ENCODE data around the gene PDE4DIP.
A peak's percentile ranks its signal among the peaks of the same experiment; 100 is the strongest.
"Not testable (repeated sequence)": the region's sequence is repeated elsewhere in the genome, so short reads cannot be mapped to it uniquely, and the experiment has no call there.

PDE4DIP gene

GRCh38 chr1:148977785-148978184 lies 133.6 kb downstream of the PDE4DIP start:
- peak; percentile 5 for DNase-seq

- DNase-seq, result not testable (repeated sequence)
Measured at GRCh38 chr1:148989378-148989777, 145.2 kb downstream of the PDE4DIP start.

- not testable (repeated sequence) for DNase-seq
Measured at GRCh38 chr1:148990233-148990788, 146.1 kb downstream of the PDE4DIP start.

- DNase-seq, result not testable (repeated sequence)
Measured at GRCh38 chr1:148991818-148992217, 147.6 kb downstream of the PDE4DIP start.

GRCh38 chr1:148992364-148992763 lies 148.1 kb downstream of the PDE4DIP start:
- not testable (repeated sequence) for DNase-seq

GRCh38 chr1:148996449-148997224 lies 152.4 kb downstream of the PDE4DIP start:
- not testable (repeated sequence) for DNase-seq

- DNase-seq, result not testable (repeated sequence)
Measured at GRCh38 chr1:148997405-148997804, 153.2 kb downstream of the PDE4DIP start.

- not testable (repeated sequence) for DNase-seq
Measured at GRCh38 chr1:149002664-149003063, 158.4 kb downstream of the PDE4DIP start.

- not testable (repeated sequence) for DNase-seq
Measured at GRCh38 chr1:149008326-149008725, 164.1 kb downstream of the PDE4DIP start.

GRCh38 chr1:149008769-149009168 lies 164.5 kb downstream of the PDE4DIP start:
- DNase-seq, result not testable (repeated sequence)

- DNase-seq, result not testable (repeated sequence)
Measured at GRCh38 chr1:149009761-149010160, 165.5 kb downstream of the PDE4DIP start.

- not testable (repeated sequence) for DNase-seq
Measured at GRCh38 chr1:149012599-149012998, 168.4 kb downstream of the PDE4DIP start.

- not testable (repeated sequence) for DNase-seq
Measured at GRCh38 chr1:149013513-149013912, 169.3 kb downstream of the PDE4DIP start.

- not testable (repeated sequence) for DNase-seq
Measured at GRCh38 chr1:149015522-149015921, 171.3 kb downstream of the PDE4DIP start.

GRCh38 chr1:149016626-149017025 lies 172.4 kb downstream of the PDE4DIP start:
- not testable (repeated sequence) for DNase-seq

- DNase-seq, result not testable (repeated sequence)
Measured at GRCh38 chr1:149018577-149018976, 174.3 kb downstream of the PDE4DIP start.

GRCh38 chr1:149024327-149024726 lies 180.1 kb downstream of the PDE4DIP start:
- not testable (repeated sequence) for DNase-seq

GRCh38 chr1:149033916-149034315 lies 189.7 kb downstream of the PDE4DIP start:
- not testable (repeated sequence) for DNase-seq

- DNase-seq, result not testable (repeated sequence)
Measured at GRCh38 chr1:149043056-149043455, 198.8 kb downstream of the PDE4DIP start.

GRCh38 chr1:149064611-149065010 lies 220.4 kb downstream of the PDE4DIP start:
- DNase-seq, result not testable (repeated sequence)

GRCh38 chr1:149075505-149076127 lies 231.4 kb downstream of the PDE4DIP start:
- DNase-seq, result not testable (repeated sequence)

Measured in hematopoietic multipotent progenitor cell treated with erythropoietin and hydrocortisone succinate and interleukin-3 and kit ligand, for 6 days (in vitro differentiated cells).